GM19043 (cell line): ENCODE results near the gene ROBO2.

Experiments
- ATAC-seq: cut with Tn5 transposase; IDR thresholded peaks from one replicate; pipeline ENCODE4 v1.9.1; 2021; ENCODE audit warnings: low read depth; ENCODE audit not compliant: unreplicated experiment

Gene ROBO2

DNA sequence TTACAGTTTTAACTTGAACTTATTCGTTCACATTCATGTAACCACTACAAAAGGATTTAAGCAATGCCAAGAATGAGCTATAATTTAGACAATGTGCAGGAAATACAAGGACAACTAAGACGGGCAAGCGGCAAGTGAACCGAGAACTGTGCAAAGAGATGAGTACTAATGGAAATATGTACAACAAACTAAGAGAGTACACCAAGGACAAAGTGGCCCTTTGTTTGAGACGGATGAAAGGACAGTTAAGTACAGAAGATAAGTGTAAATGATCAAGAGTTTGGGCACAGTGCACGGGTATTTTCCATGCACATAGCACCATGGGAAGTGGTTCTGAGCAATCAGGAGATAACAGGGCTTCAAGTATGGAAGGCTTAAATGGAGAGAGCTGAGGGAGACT is 281.7 kb downstream of the ROBO2 start:
- no peak for ATAC-seq

DNA sequence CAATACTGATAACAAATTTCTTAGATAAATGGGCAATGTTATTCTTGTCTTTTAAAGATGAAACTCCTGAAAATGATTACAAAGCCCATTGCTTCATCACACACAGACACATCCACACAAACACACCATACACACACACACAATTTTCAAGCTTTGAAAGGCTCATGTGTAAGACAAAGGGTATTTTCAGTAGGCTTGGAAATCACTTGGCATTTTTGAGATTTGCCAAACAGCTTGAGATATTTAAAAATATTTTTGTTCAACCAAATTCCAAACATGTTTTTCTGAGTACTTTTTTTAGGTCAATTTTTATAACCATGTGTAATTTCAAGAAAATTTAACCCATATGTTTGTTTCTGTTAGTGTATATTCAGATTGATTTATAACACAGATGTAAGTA is 283.7 kb downstream of the ROBO2 start:
- no peak for ATAC-seq

DNA sequence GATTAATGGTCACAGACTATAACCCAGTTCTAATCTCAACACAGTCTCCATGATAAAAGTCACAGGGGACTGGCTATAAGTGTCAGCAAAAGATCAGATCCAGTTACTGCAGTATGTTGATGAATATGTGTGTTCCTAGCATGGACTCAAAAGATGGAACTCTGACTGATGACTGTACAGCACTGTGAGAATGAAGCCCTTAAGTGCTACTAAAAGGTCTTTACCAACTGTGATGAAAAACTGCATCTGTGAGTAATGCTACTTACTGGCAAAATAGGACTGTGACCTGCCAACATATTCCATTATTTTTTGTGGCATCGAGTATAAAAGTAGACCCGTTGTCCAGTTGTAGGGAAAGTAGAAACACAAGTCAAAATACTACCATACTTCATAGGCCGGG is 284.2 kb downstream of the ROBO2 start:
- ATAC-seq, result no peak

DNA sequence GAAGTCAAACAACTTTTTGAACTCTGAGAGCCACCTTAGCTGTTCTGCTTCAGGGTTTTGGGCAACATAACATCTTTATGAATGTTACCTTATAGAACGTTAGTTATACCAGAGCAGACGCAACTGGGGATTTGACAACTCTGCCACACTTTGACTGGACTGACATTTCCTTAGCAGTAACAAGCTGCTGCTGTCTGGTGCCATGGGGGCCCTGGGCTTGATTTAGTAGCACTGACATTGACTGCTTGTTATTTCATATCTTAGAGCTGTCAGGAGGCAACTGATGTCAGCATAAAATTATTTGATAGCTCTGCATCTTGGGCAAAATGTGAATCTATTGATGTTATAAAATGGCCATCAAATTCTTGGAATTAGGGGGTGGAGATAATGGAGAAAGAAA is 285.4 kb downstream of the ROBO2 start:
- no peak for ATAC-seq

DNA sequence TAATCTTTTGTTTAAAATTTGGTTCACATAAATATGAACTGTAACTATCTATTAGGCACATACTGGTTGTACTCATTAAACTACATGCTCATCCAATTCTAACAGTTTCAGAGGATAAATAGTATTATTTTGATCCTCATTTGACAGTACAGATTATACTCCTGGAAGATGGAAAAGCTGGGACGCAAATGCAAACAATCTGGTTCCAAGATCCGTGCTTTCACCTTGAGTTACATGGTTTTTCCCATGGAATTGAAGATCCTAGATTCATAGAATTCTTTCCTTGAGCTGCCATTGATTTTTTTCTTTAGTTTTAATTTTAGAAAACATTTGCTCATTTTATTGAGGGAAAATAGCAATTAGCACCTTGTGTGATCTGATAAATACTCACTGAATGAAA is 285.8 kb downstream of the ROBO2 start:
- ATAC-seq, result no peak

DNA sequence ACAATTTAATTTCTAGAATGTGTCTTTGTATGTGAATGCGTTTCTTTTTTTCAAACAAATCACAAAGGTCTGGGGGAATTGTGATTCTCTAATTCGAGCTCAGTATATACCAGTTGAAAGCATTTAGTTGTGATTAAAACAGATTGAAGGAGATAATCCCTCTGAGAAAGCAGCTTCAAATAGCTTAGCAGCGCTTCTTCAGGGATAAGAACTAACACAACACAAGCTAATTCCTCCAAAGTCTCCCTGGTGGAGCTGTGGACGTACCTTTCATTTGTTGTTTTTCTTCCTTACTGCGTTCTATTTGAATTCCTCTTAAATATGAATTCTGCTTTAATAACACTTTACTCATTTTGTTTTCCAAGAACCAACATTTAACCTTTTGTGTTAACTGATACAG is 286.7 kb downstream of the ROBO2 start:
- ATAC-seq, result no peak

DNA sequence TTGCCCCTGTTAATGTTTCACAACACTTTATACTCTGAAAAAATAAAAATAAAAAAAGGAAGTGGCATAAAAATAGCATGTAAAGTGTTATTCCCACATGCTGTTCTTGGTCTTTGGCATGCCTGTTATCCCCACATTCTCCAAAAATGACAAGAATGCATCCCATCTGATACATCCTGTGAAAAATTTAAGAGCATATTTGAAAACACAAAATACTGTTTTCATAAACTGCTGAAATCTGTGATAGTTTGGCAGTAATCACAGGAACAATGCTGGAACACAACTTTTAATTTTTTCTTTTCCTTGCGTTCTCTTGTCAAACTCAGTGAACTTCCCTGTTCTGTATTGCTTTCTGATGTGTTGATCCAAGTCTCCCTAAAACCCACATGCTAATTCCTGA is 288.8 kb downstream of the ROBO2 start:
- no peak for ATAC-seq

DNA sequence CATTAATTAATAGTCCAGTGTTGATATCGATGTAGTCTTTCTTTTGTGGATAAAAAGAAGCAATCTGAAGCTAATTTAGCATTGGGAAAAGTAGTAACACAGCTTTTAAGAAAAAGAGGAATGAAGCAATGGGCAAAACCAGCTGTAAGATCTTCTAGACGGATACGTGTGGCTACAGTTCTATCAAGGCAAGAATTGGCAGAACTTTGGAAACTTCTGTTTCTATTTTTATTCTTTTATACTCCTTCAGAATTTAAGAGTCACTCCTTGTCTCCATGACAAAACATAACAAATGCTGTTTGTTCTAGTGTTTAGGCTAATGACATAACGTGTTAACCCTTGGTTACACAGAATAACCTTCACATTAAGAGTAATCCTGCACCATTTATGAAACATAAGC is 289.2 kb downstream of the ROBO2 start:
- no peak for ATAC-seq

DNA sequence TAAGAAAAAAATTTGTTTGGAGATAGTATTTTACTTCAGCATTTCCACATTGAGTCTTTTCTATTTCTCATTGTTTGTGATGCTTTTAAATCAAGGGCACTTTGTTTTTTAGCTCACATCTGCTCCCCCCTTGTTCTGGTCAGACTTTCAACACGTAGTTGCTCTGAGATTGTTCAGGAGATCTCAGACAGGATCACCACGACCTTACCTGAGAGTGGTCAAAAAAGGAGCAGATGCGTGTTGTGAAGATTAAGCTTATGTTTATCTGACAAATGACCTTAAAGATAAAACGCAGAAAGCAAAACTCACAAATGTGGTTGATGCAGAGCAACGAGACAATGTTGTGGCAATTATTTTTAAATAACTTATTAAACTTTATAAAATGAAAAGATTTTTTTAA is 298.3 kb downstream of the ROBO2 start:
- no peak for ATAC-seq

DNA sequence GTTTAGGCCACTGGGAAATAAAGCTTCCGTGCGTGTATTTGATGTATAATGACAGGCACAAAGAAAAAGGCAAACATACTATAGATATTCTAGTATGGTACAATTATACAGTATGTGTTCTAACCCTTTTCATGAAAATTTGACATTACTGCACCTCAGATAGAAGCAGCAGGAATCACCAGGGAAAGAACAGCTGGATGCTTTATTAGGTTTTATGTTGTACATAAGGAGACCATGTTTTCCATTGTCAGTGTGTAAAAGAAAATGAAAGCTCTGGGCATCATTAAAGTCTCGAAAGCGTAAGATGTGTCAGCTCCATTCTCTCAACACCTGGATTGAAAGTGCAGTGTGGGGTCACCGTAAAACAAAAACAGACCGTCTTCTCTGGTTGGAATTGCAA is 302.1 kb downstream of the ROBO2 start:
- no peak for ATAC-seq

DNA sequence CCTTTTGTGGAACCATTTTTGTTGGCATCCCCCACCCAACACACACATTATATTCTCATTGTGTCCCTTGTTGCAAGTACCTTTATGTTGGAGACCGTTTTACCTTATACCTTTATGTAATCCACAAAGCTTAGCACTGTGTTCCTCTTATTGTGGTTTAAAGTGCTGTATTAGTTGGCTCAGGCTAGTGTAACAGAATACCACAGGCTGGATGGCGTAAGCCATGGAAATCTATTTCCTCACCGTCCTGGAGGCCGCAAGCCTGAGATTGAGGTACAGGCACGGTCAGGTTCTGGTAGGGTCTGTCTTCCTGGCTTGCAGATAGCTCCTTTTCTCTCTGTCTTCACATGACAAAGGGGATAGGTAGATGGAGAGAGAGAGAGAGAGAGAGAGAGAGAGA is 302.8 kb downstream of the ROBO2 start:
- ATAC-seq, result no peak

DNA sequence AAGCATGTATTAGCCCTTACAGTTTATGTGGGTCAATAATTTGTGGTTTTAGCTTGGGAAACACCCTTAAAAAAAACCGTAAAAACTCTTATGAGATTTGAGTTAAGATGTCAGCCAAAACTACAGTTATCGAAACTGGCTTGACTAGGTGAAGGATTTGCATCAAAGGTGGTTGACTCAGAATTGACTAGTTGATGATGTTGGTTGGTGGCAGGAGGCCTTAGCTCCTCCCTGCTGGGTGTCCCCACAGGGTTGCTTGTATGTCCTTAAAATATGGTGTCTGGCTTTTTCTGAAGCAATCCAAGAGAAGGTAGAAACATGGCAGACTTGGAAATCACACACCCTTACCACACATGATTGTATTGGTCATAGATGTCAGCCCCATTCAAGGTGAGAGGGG is 305.1 kb downstream of the ROBO2 start:
- no peak for ATAC-seq

DNA sequence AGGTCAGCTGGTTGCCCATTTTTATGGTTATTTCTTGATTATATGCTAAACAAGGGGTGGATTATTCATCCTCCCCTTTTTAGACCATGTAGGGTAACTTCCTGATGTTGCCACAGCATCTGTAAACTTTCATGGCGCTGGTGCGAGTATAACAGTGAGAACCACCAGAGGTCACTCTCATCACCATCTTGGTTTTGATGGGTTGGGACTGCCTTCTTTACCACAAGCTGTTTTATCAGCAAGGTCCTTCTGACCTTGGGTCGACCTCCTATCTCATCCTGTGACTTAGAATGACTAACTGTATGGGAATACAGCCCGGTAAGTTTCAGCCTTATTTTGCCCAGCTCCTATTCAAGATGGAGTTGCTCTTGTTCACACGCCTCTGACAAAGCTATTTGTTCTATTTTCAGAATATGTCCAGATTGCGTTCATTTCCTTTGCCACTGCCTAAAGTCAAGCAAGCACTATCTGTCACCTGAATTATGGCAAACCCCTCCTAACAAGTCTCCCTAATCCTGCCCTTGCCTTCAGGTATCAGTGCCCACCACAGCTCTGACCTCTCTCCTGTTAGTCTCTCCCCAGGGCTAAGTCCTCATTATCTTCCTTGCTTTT is 308.5 kb downstream of the ROBO2 start:
- ATAC-seq, result no peak

DNA sequence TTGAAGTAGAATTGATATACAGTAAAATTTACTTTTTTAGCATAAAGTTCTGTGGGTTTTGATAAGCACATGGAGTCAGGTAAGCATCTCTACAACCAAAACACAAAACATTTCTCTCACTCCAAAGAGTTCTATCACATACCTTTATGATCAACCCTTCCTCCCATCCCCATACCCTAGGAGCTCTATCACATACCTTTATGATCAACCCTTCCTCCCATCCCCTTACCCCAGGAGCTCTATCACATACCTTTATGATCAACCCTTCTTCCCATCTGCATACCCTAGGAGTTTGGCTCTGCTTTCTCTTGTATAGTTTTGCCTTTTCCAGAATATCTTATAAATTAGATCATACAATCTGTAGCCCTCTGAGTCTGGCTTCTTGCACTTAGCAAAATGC is 315.1 kb downstream of the ROBO2 start:
- ATAC-seq, result no peak

DNA sequence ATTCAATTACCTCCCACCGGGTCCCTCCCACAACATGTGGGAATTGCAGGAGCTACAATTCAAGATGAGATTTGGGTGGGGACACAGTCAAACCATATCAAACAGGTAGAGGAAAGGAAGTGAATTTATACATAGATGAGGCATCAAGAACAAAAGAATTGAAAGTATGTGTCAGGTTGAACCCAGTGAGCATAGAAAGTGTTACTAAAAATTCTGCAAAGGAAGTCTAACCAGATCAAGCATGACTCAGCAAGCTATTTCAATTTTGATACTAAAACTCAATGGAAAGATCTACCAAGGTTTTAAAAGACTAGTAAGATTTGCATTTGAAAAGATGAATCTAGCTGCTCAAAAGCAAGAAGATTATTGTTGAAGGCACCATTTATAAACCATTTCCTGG is 323.0 kb downstream of the ROBO2 start:
- ATAC-seq, result no peak

DNA sequence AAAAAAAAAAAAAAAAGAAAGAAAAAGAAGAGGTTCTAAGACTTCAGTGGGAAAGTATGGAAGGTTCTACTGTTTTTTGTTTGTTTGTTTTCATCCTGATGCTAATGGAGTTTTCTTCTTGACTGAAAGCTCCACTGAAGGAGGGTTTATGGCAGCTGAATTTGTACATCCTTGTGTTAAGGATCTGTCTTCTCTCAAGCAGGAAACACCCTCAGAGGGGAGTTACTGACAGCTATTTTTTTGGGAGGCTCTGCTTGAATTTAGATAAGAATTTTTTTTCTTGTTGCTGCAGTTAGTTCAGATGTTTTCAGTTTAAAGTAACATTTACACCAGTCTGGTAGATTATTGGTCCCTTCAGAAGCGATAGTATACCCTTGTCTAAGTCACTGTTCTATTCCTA is 325.3 kb downstream of the ROBO2 start:
- no peak for ATAC-seq

DNA sequence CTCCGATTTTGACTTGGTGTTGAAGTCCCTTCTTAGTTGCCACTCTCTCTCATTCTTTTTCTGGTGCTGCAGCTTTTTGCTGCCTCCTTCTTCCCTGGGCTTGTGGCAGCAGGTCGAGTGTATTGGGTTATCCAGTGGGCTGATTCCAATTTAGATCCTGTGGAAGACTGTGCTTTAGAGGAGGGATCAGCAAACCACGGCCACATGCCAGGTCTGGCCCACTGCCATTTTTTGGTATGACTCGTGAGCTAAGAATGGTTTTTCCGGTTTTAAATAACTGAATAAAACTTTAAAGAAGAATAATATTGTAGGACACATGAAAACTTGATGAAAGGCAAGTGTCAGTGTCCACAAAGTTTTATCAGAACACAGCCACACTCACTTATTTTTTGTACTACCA is 330.5 kb downstream of the ROBO2 start:
- ATAC-seq, result no peak

DNA sequence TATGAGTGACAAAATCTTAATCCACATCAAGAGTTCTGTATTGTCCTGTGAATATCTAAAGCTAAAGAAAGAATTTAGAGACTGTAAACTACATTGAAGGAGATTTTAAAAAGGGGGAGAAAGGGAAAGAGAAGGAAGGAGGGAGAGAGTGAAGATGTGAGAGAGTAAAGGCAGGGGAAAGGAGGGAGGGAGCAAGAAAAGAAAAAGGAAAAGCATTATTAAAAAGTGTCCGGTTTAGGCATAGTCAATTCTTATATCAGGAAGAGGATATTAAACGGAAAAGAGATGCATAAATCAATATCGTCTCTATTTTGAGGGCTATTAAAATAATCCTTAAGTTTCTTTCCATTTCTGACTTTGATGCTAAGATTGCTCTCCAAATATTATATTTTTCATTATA is 332.1 kb downstream of the ROBO2 start:
- no peak for ATAC-seq

DNA sequence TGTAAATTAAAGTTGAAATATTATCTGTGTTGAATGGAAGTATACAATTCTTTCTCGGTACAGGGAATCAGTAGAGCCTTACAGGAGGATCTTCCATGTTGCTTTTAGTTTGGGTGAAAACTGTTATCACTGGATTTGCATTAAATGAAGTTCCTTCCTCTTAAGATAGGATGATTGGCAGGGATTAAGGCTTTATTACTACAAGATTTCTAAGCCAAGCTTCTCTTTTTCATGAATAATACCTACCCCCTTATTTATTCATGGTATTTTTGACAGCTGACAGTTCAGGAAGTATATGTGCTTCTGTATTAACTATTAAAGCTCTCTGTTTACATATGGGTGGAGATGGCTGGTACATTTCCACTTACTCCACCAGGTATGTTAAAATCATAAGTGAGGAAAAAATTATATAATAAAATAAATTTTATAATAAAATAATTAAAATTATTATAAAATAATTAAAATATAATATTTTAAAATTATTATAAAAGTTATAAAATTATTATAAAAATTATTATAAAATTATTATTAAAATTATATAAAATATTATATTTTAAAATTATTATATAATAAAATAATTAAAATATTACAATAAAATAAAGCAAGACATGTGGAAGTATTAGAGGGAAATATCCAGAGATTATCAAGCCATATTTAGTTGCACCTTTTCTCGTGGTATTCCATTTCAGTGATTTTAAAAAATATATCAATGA is 332.9 kb downstream of the ROBO2 start:
- no peak for ATAC-seq

DNA sequence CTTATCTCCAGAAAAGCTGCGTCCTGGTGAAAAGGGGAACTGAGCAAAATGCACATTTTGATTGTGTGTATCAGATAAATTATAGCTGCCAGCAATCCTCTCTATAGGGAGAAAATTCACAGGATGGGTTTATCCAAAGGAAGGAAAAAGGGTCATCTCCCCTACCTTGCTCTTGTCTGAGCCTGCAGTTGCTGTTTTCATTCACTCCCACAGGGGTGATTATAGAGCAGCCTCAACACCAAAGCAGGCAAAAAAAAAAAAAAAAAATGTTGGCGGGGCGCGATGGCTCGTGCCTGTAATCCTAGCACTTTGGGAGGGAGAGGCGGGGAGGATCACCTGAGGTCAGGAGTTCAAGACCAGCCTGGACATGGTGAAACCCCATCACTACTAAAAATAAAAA is 333.7 kb downstream of the ROBO2 start:
- no peak for ATAC-seq

DNA sequence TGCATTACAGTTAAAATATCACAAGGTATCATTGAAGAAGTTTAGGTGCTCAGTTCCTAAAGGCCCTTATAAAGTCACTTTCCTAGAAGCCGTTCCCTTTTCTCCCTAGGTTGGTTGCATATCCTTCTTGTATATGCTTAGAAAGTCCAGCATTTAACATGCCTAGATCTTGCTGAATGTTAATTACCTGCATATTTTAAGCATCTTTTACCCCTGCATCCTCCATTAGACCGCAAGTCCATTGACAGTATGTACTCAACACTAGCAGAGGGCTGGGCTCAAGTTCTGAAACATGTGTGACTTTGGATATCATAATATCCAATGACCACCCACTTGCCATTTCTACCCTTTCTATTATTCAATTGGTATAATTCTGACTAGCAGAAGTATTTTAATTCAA is 336.6 kb downstream of the ROBO2 start:
- ATAC-seq, result no peak

DNA sequence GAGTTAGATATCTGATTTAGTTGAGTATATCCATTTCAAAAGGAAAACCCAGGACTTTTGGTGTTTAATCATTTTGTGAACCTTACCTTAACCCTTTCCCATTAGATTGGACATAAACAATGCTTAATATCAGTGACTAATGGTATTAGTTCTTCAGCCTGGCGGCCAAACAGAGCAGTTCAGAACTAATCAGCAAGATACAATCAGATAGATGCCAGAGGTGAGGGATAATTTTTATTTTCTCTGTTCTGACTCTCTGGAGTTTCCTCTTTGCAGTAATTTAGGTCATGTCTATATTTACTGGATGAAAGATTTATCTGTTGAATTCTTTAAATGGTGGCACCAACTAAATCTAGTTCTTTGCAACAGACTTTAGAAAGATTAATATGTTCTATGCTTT is 337.8 kb downstream of the ROBO2 start:
- ATAC-seq, result no peak

DNA sequence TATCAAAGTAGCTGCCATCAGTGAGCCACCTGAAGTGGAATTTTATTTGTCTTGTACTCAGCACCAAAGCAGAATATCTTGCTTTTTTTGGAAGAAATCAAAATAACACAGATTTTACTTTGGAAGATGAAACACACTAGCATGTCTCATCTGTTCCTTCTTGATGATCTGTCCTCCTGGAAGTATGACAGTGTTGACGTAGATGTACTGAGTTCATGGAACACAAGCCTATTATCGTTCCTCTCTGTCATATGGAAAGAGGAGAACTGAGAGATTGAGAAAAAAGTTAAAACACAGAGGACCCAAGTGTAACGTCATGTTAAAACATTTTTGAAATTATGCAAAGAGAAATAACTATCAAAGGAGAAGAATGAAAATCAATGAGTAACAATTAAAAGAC is 340.2 kb downstream of the ROBO2 start:
- no peak for ATAC-seq
